ENCODE data around the gene RGL2. TPM values are rescaled to one million over a fixed set of nuclear protein-coding genes. Genes with fewer than 3 reads are reported as not detected.

RGL2 gene
- total and polyA plus RNA-seq, 2 of the 13 experiments (the other 11 are each of a cell fraction or from before 2014, with no cell fraction given) = 22.9 to 47.4 TPM

GRCh38 chr6:33297956-33298772 lies 578 bp downstream of the RGL2 start (continued):
- TF ChIP-seq ZFP1 (CRISPR knock-in tag; IDR thresholded peaks at IDR 0.05) = no peak

- BruUV-seq (replicated peaks) = no TSS peak
- Histone ChIP-seq H3K9me3 (ENCODE audit: low read length) (no peaks in the 10 kb centered on the region), H3K27ac (ENCODE audit: extremely low read length, insufficient read depth, low read length) (peak overlapping the region; percentile 93), H3K4me3 (replicated peaks in 1 of 3; ENCODE audit: insufficient read depth in 1 of 3, low read depth in 2 of 3, low read length in 3 of 3) (peak overlapping the region; percentile 75 to 88 (median 79)), H3K9ac (ENCODE audit: insufficient read depth, low read depth, low read length) (peak overlapping the region; percentile 58), H2AFZ (ENCODE audit: low read length) (no peak overlapping the region), H3K79me2 (ENCODE audit: insufficient read depth, low read length) (peaks cover 12% of the 10 kb centered on the region), H3K4me1 (ENCODE audit: insufficient read depth, low read length) (peaks cover 27% of the 10 kb centered on the region), H3K4me2 (ENCODE audit: low read depth, low read length) (peak overlapping the region; percentile 92), H3K36me3 (replicated peaks in 1 of 2; ENCODE audit: control insufficient read depth in 1 of 2, insufficient read depth in 2 of 2, low read length in 2 of 2) (peaks cover 5 to 12% of the 10 kb centered on the region in 2 experiments; a peak in 3 of 5 replicates), H4K20me1 (ENCODE audit: insufficient read depth, low read length) (no peaks in the 10 kb centered on the region), H3K27me3 (ENCODE audit: control insufficient read depth in 1 of 2, insufficient read depth in 2 of 2, low read length in 2 of 2) (no peaks in the 10 kb centered on the region; a peak in 1 of 5 replicates)
- intact Hi-C loops (cut with micrococcal nuclease; ENCODE audit: unreplicated experiment) = no loop called here
- CTCF ChIA-PET (ENCODE audit: low intra/inter-chr PET ratio, low total read pairs) = interaction anchor here (1.2 to 3.3 kb wide), 3 partner anchors 8 to 94 kb away, joined by 3 to 52 read pairs (median 3); partner anchors contain the start of genes KIFC1, PFDN6 and WDR46
- in situ Hi-C loops (cut with HindIII; ENCODE audit: extremely low pct_ligation_motif_present, low pct_unique_long_range_greater_than_20kb) = loop anchor here (5.0 to 25.0 kb wide), 2 partner anchors 95 to 115 kb away; partner anchors contain the start of genes CUTA, HSD17B8, PHF1 and RXRB
- 8% methylated on average over 10 of the region's 16 CpGs for WGBS (ENCODE audit: low lambda C conversion rate)
- no peak for FAIRE-seq
- ATAC-seq = peak; percentile 45
- DNase-seq (ENCODE audit: low spot score) = no peak
- POLR2A ChIA-PET = interaction anchor here (1.1 to 3.3 kb wide), 11 partner anchors 9 to 325 kb away, joined by 3 to 40 read pairs (median 8); partner anchors contain the start of genes B3GALT4, HSD17B8, PFDN6 and RPS18
- TF ChIP-seq SALL1 (CRISPR knock-in tag; IDR thresholded peaks at IDR 0.05) (peak; percentile 10; the same call in 1 of the 2 replicates), PATZ1 (CRISPR knock-in tag; IDR thresholded peaks at IDR 0.05) (peak; percentile 36; the same call in 1 of the 2 replicates), MAZ (IDR thresholded peaks at IDR 0.05; ENCODE audit: borderline replicate concordance, low read depth, low read length) (0 out of 2 replicates have a peak, but pooled peaks have one; percentile 56), MAZ (CRISPR knock-in tag; IDR thresholded peaks at IDR 0.05; ENCODE audit: low read depth) (no peak), HNF1B (CRISPR knock-in tag; IDR thresholded peaks at IDR 0.05) (peak; percentile 6; the same call in 1 of the 2 replicates), DPF2 (CRISPR knock-in tag; IDR thresholded peaks at IDR 0.05; ENCODE audit: borderline replicate concordance, low read depth) (no peak), JDP2 (CRISPR knock-in tag; IDR thresholded peaks at IDR 0.05; ENCODE audit: borderline replicate concordance) (no peak), SPEN (CRISPR knock-in tag; IDR thresholded peaks at IDR 0.05; ENCODE audit: low read depth) (0 out of 2 replicates have a peak, but pooled peaks have one; percentile 27), ZXDC (CRISPR knock-in tag; IDR thresholded peaks at IDR 0.05) (no peak)
Observed at GRCh38 chr6:33297406-33297955, 1.3 kb downstream of the RGL2 start.

Data from HepG2 (cell line).